GM11168 (cell line): ENCODE results near the gene SSTR4.

ENCODE experiments used
- in situ Hi-C: fragments of 300-500 bp; cut with MboI; formaldehyde crosslinking; loops from one replicate; pipeline ENCODE4 v1.12.0; 2022; ENCODE audit warnings: low sequenced_read_pairs; ENCODE audit not compliant: unreplicated experiment

Gene SSTR4

GRCh38 chr20:23061734-23062561, 26.8 kb downstream of the SSTR4 start:
- in situ Hi-C loops, result no loop called here

DNA sequence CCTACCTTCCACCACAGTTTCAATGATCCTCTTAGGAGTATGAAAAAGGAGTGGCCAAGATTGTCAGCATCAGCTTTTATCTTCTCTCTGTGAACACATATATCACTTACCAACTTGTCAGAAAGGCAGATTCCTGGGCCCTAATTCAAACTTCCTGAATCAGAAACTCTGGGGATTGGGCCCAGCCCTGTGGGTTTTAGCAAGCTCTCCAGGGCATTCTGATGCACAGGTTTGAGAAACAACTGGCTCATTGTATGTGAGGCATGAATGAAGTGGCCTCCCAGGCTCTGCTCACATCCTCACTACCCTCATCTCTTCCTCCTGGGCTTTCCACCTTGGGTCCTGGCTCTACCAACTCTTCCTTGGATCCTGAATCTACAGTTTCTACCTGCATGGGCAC, 27.5 kb downstream of the SSTR4 start:
- in situ Hi-C loops, result no loop called here

GRCh38 chr20:23063168-23063567, 28.1 kb downstream of the SSTR4 start:
- in situ Hi-C loops, result no loop called here

GRCh38 chr20:23063581-23063980, 28.5 kb downstream of the SSTR4 start:
- in situ Hi-C loops, result no loop called here

- in situ Hi-C loops, result no loop called here
These were observed 30.4 kb downstream of the SSTR4 start for GRCh38 chr20:23065266-23066201.

GRCh38 chr20:23066772-23067171, 31.7 kb downstream of the SSTR4 start:
- in situ Hi-C loops, result no loop called here

DNA sequence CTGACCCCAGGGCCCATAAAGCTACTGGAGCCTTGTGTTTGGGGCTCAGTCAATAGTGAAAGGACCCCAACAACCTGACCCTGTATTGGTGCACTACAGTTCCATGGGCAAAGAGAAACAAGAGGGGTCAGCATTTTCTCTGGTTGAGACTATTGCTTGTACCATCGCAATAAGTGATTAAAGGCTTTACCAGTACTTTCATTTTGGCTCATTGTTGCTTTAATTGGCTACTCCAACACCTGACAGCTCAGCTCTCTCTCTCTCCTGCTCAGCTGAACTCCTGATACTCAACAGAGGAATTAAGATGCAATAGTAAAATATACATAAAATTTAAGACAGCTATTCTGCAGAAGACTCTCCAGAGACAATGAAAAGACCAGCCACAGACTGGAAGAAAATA, 33.2 kb downstream of the SSTR4 start:
- in situ Hi-C loops, result no loop called here

DNA sequence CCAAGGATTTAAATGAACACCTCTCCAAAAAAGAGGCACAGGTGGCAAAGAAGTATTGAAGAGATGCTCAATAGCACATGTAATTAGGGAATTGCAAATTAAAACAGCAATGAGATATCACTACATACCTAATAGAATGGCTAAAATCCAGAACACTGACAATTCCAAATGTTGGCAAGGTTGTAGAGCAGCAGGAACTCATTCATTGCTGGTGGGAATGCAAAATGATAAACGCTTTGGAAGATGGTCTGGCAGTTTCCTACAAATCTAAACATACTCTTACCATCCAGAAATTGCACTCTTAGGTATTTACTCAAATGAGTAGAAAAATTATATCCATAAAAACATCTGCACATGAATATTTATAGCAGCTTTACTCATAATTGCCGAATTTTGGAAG, 34.0 kb downstream of the SSTR4 start:
- in situ Hi-C loops, result no loop called here

DNA sequence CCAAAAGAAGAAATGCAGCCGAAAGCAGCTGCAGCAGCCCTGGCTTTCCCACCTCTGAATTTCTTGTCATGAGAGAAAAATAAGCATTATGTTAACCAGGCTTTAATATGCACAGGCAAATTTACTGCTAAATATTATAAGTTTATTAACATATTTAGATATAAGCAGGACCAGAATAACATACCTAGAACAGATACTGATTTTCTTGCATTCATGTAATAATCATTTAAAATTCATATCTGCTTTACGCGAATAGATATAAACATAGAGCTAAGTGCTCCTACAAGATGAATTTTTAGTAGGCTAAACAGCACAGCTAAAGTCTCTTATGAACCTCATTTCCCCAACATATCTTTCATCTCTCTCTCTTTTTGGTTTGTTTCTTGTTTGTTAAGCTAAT, 36.3 kb downstream of the SSTR4 start:
- in situ Hi-C loops, result no loop called here

DNA sequence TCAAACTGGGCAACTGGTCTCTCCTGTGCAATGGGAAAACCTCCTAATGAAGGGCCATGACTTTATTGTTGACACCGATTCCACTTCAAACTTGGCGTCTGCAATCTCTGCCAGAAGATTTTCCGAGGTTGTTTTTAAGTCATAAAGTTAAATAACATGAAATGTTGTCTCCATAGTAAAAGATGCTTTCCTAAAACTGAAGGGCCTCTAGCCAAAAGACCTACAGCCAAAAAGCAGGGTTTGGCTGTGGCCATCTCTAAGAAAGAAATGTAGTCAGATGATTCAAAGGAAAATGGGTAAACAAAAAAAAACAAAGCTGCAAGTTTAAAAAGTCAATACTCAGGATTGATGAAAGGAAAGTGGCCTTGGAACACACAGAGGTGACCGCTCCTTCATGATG, 36.9 kb downstream of the SSTR4 start:
- in situ Hi-C loops, result no loop called here

- in situ Hi-C loops, result no loop called here
These were observed 37.9 kb downstream of the SSTR4 start for GRCh38 chr20:23072892-23073586.

DNA sequence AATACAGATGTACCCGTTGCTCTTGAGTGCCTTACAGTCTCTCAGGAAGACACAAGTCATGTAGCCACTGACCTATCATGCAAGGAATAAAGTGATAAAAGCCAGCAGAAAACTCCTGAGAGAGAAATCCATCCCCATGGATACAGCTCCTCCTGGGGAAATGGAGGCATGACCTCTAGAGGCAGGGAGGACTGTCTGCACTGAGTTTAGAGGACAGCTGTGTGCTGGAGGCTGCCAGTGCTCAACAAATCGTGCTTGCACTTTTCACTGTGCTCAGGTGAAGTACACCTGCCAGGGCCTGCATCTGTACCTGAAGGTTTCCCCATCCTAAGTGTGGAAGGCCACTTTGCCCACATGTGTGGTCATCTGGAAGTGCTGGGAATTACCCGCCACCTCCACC, 38.9 kb downstream of the SSTR4 start:
- in situ Hi-C loops, result no loop called here

DNA sequence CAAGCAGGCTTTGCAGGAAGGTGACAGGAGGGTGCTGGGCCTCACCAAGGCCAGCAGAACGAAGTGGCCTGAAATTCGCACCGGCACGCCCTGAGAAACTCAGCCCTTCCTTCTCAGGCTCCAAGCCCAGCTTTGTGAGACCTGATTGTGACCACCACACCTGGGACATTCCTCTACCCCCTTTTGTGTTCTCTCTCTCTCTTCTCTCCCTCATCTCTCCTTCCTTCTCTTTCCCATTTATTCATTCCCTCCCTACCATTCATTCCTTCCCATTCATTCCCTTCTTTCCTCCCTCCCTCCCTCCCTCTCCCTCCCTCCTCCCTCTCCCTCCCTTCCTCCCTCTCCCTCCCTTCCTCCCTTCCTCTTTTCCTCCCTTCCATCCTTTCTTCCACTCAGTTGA, 42.2 kb downstream of the SSTR4 start:
- in situ Hi-C loops, result no loop called here

- in situ Hi-C loops, result no loop called here
These were observed 43.4 kb downstream of the SSTR4 start for GRCh38 chr20:23078351-23079015.

DNA sequence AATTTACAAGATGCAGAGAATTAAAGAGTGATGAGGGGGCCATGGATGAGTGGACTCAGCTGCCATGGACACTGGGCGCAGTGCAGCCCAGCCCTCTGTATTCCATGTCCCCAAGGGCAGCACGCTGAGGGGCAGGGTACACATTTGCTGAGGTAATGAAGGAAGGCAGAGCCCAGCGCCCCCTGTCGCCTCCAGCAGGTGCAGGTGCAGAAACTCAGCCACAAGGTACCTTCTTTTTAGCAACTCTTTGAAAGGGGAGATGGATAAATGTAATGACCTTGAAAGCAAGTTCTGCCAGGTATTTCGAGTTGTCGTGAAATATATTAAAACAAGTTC, 43.9 kb downstream of the SSTR4 start:
- in situ Hi-C loops, result no loop called here

DNA sequence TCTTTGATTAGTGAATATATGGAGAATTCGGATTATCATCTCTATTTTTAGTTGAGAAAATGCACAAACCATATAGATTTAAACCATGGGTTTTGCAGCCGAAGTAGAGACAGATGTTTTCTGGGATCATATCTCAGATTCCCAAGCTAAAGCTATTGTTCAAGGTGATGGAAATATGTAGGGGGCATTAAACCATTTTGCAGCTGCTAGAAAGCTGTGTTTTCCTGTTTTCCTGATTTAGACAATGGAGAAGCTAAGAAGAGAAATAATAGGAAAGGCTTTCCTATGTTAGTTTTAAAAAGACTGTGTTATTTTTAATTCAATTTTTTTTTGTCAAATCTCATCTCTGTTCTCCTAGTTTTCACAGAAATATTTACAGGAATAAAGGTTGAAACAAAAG, 44.8 kb downstream of the SSTR4 start:
- in situ Hi-C loops, result no loop called here

- in situ Hi-C loops, result no loop called here
These were observed 45.4 kb downstream of the SSTR4 start for GRCh38 chr20:23080521-23080920.

DNA sequence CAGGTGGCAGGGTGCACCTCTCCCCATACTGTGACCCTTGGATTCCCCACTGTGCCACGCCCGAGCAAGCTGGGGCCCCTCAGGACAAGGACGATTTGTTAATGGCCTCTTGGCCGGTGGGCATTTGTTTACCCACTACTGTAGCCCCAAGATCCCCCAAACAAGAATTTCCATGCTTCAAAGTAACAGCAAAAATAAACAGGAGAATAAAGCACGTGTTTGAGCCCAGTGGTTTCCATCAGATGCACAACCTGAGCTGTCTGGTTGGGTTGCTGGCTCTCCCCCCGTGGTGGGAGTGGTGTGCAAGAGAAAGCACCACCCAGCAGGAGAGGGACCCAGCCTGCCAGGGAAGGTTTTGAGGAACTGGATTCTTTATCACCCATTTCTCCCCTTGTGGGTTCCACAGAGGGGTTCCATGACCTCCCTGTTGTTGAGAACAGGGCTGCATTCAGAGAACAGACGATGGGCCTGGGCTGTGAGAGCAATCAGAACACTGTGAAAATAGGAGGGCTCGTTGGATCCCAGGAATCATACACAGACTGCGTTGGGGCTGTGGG, 46.2 kb downstream of the SSTR4 start:
- in situ Hi-C loops, result no loop called here

- in situ Hi-C loops, result no loop called here
These were observed 47.9 kb downstream of the SSTR4 start for GRCh38 chr20:23082846-23083552.
